AG04449 (cell line): Measurements from ENCODE around the gene GREM1.

Source experiments
- CTCF ChIA-PET: fragments of 350-600 bp; formaldehyde crosslinking; extraction: SDS; loops from one replicate; lab custom pipeline; 2021; ENCODE audit warnings: antibody characterized with exemption; lab: Yijun Ruan, JAX
- POLR2A ChIA-PET: fragments of 400-600, 350-600 bp; formaldehyde crosslinking; extraction: SDS; loops from one replicate; lab custom pipeline; 2020; ENCODE audit warnings: antibody characterized with exemption, inconsistent platforms; lab: Yijun Ruan, JAX
- DNase-seq: peaks from one replicate; pipeline ENCODE4 v3.0.0-alpha.2; 2010; ENCODE audit warnings: low read depth, low spot score
- H3K4me3 ChIP-seq: 2 replicates; pipeline ENCODE4 v1.5.1; 2011; ENCODE audit warnings: low read depth, mild to moderate bottlenecking, control low read depth, low read length
- CTCF ChIP-seq: IDR thresholded peaks from one replicate; pipeline ENCODE4 v1.5.1; 2011; ENCODE audit warnings: mild to moderate bottlenecking, moderate library complexity, low read length, control low read depth, inconsistent platforms; ENCODE audit not compliant: insufficient read depth; ENCODE audit errors: missing control alignments

The GREM1 gene

GRCh38 chr15:32682977-32683630, 34.7 kb upstream of the GREM1 start:
- CTCF ChIA-PET, result interaction anchor here (0.6 to 4.3 kb wide), 3 partner anchors 11 to 190 kb away, joined by 3 to 21 read pairs (median 3); no protein-coding TSS in a partner anchor
- no peak overlapping the region for H3K4me3 ChIP-seq
- DNase-seq, result no peak
- POLR2A ChIA-PET, result interaction anchor here (0.5 to 3.6 kb wide), 4 partner anchors 23 to 169 kb away, joined by 3 to 24 read pairs (median 3); no protein-coding TSS in a partner anchor
- no peak for TF ChIP-seq CTCF

DNA sequence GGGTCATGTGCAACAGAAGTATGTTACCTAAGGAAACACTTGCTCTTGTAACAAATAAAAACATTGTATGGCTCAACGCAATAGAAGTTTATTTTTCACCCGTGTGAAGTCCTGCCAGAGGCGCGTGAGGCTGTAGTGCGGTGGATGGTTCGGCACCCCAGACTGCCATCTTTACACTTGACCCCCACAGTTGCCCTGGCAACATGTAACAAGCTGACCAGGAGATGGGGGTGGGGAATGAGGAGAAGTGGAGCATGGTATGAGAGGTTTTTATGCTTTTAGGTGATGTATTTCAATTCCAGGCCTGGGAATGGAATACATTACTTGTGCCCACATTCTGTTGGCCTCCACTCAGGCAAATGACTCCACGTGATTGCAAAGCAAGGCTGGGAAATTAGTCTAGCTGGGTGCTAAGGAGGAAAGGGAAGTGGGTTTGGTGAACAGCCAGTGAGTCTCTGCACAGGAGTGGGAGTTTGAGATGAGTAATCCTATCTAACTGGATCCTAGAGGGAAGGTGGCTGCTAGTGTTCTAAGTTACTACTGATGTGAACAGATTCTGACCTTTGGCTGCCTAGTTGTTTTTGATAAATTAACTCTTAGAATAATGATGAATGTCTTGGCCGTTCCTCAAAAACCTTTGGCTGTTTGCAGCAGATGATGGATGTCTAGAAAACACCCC, 33.8 kb upstream of the GREM1 start:
- TF ChIP-seq CTCF, result no peak
- no peak for DNase-seq
- H3K4me3 ChIP-seq, result no peak overlapping the region
- POLR2A ChIA-PET, result interaction anchor here (3.6 kb wide), 1 partner anchor 37 kb away, joined by 24 read pairs; no protein-coding TSS in a partner anchor
- CTCF ChIA-PET, result interaction anchor here (4.3 kb wide), 1 partner anchor 21 kb away, joined by 21 read pairs; no protein-coding TSS in a partner anchor

DNA sequence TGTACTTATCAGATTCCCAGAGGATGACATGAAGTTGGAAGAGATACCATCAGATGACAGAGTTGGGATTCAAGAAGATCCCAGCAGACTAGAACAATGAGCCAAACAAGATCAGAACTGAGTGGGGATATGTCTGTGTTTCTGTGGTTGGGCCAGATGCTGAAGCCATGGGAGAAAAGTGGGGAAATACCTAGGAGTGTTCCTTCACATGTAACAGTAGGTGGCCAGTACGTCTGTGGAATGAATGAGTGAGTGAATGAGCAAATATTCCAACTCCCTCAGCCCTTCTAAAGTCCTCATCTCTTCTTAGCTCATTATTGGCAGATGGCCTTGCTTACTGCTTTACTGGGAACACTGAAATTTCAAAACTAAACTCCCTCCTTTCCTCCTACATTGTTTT, 32.2 kb upstream of the GREM1 start:
- no peak for DNase-seq
- TF ChIP-seq CTCF, result no peak
- POLR2A ChIA-PET, result interaction anchor here (3.6 kb wide), 1 partner anchor 35 kb away, joined by 24 read pairs; no protein-coding TSS in a partner anchor
- no peak overlapping the region for H3K4me3 ChIP-seq
- CTCF ChIA-PET, result interaction anchor here (1.0 to 2.5 kb wide), 2 partner anchors 19 to 20 kb away, joined by 3 to 8 read pairs; no protein-coding TSS in a partner anchor

- no peak for TF ChIP-seq CTCF
- no peak for DNase-seq
- H3K4me3 ChIP-seq, result no peak overlapping the region
- POLR2A ChIA-PET, result interaction anchor here (0.6 to 1.6 kb wide), 5 partner anchors 16 to 156 kb away, joined by 3 to 5 read pairs (median 3); no protein-coding TSS in a partner anchor
- CTCF ChIA-PET, result interaction anchor here (0.9 to 2.5 kb wide), 2 partner anchors 17 to 28 kb away, joined by 3 to 8 read pairs; no protein-coding TSS in a partner anchor
These were observed 30.2 kb upstream of the GREM1 start for GRCh38 chr15:32687556-32687955.

DNA sequence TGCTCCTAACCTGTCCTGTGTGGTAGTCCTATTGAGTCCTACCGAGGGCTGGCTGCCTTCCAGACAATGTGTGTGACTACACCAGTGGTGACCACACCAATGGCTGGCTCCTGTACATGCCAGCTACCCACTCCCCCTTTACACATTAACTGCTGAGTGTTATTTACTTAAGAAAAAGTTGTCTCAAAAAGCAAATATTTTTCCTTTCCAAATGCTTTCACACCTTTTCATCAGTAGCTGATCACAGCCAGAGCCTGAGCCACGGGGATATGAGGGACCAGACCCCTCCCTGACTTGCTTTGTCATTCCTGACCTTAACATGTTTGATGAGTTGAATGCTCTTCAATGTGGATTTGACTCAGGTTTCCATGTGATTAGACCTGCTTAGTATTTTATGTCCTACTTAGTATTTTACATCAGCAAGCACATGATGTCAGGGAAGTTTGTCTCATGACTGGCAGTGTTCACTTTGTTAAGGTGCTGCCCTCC, 29.6 kb upstream of the GREM1 start:
- H3K4me3 ChIP-seq, result no peak overlapping the region
- TF ChIP-seq CTCF, result no peak
- POLR2A ChIA-PET, result interaction anchor here (0.7 to 1.6 kb wide), 3 partner anchors 17 to 34 kb away, joined by 3 to 5 read pairs (median 4); no protein-coding TSS in a partner anchor
- DNase-seq, result no peak
- CTCF ChIA-PET, result interaction anchor here (0.9 to 2.5 kb wide), 2 partner anchors 16 to 29 kb away, joined by 3 to 8 read pairs; no protein-coding TSS in a partner anchor
